Smooth muscle cell (in vitro differentiated cells): ENCODE measurements around the gene CACNA1H. TPM values are rescaled to one million over a fixed set of nuclear protein-coding genes. Genes with fewer than 3 reads are reported as not detected.
A peak's percentile ranks its signal among the peaks of the same experiment; 100 is the strongest.
"Not testable (repeated sequence)": the region's sequence is repeated elsewhere in the genome, so short reads cannot be mapped to it uniquely, and the experiment has no call there.

Experiments
- DNase-seq: peaks from one replicate; lab custom pipeline; 2025; ENCODE audit not compliant: unreplicated experiment; lab: John Stamatoyannopoulos, UW
- H2AFZ ChIP-seq: fragments of 200-600 bp; sonication (generic); 2 replicates; pipeline ENCODE4 v1.6.0; 2016; ENCODE audit warnings: antibody characterized with exemption, low read depth, mild to moderate bottlenecking
- H3F3A ChIP-seq: fragments of 200-600 bp; sonication (generic); 2 replicates; pipeline ENCODE4 v1.6.0; 2017; ENCODE audit warnings: antibody characterized with exemption, low read depth
- H3K27ac ChIP-seq: fragments of 200-600 bp; sonication (generic); 2 replicates; pipeline ENCODE4 v1.5.1; 2016; ENCODE audit warnings: low read depth, mild to moderate bottlenecking
- H3K27me3 ChIP-seq: fragments of 200-600 bp; sonication (generic); 2 replicates; pipeline ENCODE4 v1.6.1; 2016; ENCODE audit warnings: low read depth, mild to moderate bottlenecking
- H3K36me3 ChIP-seq: fragments of 200-600 bp; sonication (generic); 2 replicates; pipeline ENCODE4 v1.5.1; 2016; ENCODE audit warnings: low read depth
- H3K4me1 ChIP-seq: fragments of 200-600 bp; sonication (generic); 2 replicates; pipeline ENCODE4 v1.5.1; 2016; ENCODE audit warnings: low read depth
- H3K4me2 ChIP-seq: fragments of 200-600 bp; sonication (generic); 2 replicates; pipeline ENCODE4 v1.6.0; 2016; ENCODE audit warnings: mild to moderate bottlenecking
- H3K4me3 ChIP-seq: fragments of 200-600 bp; sonication (generic); 2 replicates; pipeline ENCODE4 v1.5.1; 2016; ENCODE audit warnings: mild to moderate bottlenecking
- H3K79me2 ChIP-seq: fragments of 200-600 bp; sonication (generic); 2 replicates; pipeline ENCODE4 v1.6.0; 2016; ENCODE audit warnings: low read depth, mild to moderate bottlenecking
- H3K9ac ChIP-seq: fragments of 200-600 bp; sonication (generic); 2 replicates; pipeline ENCODE4 v1.6.0; 2016; ENCODE audit warnings: low read depth
- H3K9me3 ChIP-seq: fragments of 200-600 bp; sonication (generic); replicated peaks from 2 replicates; pipeline ENCODE4 v1.5.1; 2016; ENCODE audit warnings: low read depth
- H4K20me1 ChIP-seq: fragments of 200-600 bp; sonication (generic); 2 replicates; pipeline ENCODE4 v1.6.0; 2016; ENCODE audit warnings: low read depth
- CTCF ChIP-seq: fragments of 200-600 bp; sonication (generic); IDR thresholded peaks from 2 replicates; pipeline ENCODE4 v1.5.1; 2017; ENCODE audit warnings: borderline replicate concordance, mild to moderate bottlenecking, antibody characterized with exemption; ENCODE audit not compliant: insufficient read depth, poor library complexity, severe bottlenecking
- WGBS: methylation state at CpG from one replicate; pipeline ENCODE4 v1.1.7; 2016; ENCODE audit warnings: low lambda C conversion rate; 5-methylcytosine and 5-hydroxymethylcytosine counted together
- polyA plus RNA-seq: library from polyadenylated mRNA; unstranded; fragments of >200 nt; fragmentation: Nextera tagmentation; extraction: Ambion mirVana; gene quantifications from 2 replicates; pipeline ENCODE4 v1.2.1, GENCODE V29; 2016
- total RNA-seq: library from RNA; depleted of rRNA; stranded (reverse); fragments of >200 nt; gene quantifications from 2 replicates; pipeline ENCODE4 v1.2.3, GENCODE V29; 2014

Gene CACNA1H
- total and polyA plus RNA-seq, 2 experiments from 2014 or later, result 1.7 to 2.6 TPM

- Histone ChIP-seq H3K9ac (no peak overlapping the region), H3F3A (no peaks in the 10 kb centered on the region), H3K4me2 (peak overlapping the region; percentile 68), H4K20me1 (peaks cover 3% of the 10 kb centered on the region), H2AFZ (no peak overlapping the region), H3K4me1 (no peaks in the 10 kb centered on the region), H3K27me3 (no peaks in the 10 kb centered on the region), H3K79me2 (no peaks in the 10 kb centered on the region), H3K27ac (no peak overlapping the region), H3K4me3 (no peak overlapping the region), H3K9me3 (no peaks in the 10 kb centered on the region), H3K36me3 (no peaks in the 10 kb centered on the region)
- 74% methylated on average over 39 of the region's 45 CpGs for WGBS
- DNase-seq, result peak; percentile 12
- TF ChIP-seq CTCF, result no peak
Observed at GRCh38 chr16:1182950-1183907, 30.3 kb downstream of the CACNA1H start.

- no peaks in the 10 kb centered on the region for H3K4me1 ChIP-seq
- H3K4me3 ChIP-seq, result no peak overlapping the region
- no peaks in the 10 kb centered on the region for H3K79me2 ChIP-seq
- no peak overlapping the region for H3K9ac ChIP-seq
- DNase-seq, result no peak
- H3K9me3 ChIP-seq, result no peaks in the 10 kb centered on the region
- H3K27ac ChIP-seq, result no peak overlapping the region
- 89% methylated on average over 26 of the region's 26 CpGs for WGBS
- H3K36me3 ChIP-seq, result no peaks in the 10 kb centered on the region
- no peak overlapping the region for H2AFZ ChIP-seq
- no peak overlapping the region for H3K4me2 ChIP-seq
- no peaks in the 10 kb centered on the region for H3K27me3 ChIP-seq
- H4K20me1 ChIP-seq, result peaks cover 12% of the 10 kb centered on the region
- H3F3A ChIP-seq, result no peaks in the 10 kb centered on the region
- no peak for TF ChIP-seq CTCF
Observed at GRCh38 chr16:1184156-1184868, 31.4 kb downstream of the CACNA1H start.

- Histone ChIP-seq H3K9me3 (no peaks in the 10 kb centered on the region), H3K9ac (no peak overlapping the region), H3K36me3 (no peaks in the 10 kb centered on the region), H3F3A (no peaks in the 10 kb centered on the region), H3K4me3 (no peak overlapping the region), H4K20me1 (peaks cover 12% of the 10 kb centered on the region), H3K79me2 (no peaks in the 10 kb centered on the region), H3K4me2 (no peak overlapping the region), H3K4me1 (no peaks in the 10 kb centered on the region), H3K27me3 (no peaks in the 10 kb centered on the region), H2AFZ (no peak overlapping the region), H3K27ac (no peak overlapping the region)
- WGBS, result 97% methylated on average over 18 of the region's 18 CpGs
- TF ChIP-seq CTCF, result no peak
- DNase-seq, result no peak
Observed at GRCh38 chr16:1184980-1185379, 32.1 kb downstream of the CACNA1H start.

GRCh38 chr16:1185460-1186207, 32.7 kb downstream of the CACNA1H start:
- not testable (repeated sequence) for H3K27me3 ChIP-seq
- 84% methylated on average over 12 of the region's 86 CpGs for WGBS

More at GRCh38 chr16:1185460-1186207, 32.7 kb downstream of the CACNA1H start:
- H3K36me3 ChIP-seq, H3K9ac ChIP-seq, H3K4me1 ChIP-seq, H3F3A ChIP-seq, DNase-seq, H3K4me2 ChIP-seq, H3K9me3 ChIP-seq, H3K79me2 ChIP-seq, H3K27ac ChIP-seq, H3K4me3 ChIP-seq, H2AFZ ChIP-seq: not testable (repeated sequence)
- H4K20me1 ChIP-seq, result peaks cover 12% of the 10 kb centered on the region
